CD4-positive, alpha-beta T cell treated with Interleukin-4 for 4 hours (primary cell): ENCODE results near the gene RPLP2.

Source experiments
- DNase-seq: peaks from one replicate; pipeline ENCODE4 v3.0.0-alpha.2; 2020

RPLP2 gene

DNA sequence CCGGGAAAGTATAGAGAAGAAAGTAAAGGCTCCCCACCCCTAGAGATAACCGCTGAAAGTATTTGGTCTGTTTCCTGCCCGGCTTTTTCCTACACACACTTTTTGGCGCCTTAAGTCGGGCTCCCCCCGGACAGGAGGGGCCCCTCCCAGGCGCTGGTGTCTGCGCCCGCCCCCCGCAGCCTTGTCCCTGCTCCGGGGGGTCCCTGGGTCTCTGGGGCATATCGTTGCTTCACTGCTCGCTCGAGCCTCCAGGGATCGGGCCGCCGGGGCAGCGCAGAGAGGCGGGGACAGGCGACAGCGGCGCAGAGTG, 17.0 kb downstream of the RPLP2 start:
- no peak for DNase-seq

DNA sequence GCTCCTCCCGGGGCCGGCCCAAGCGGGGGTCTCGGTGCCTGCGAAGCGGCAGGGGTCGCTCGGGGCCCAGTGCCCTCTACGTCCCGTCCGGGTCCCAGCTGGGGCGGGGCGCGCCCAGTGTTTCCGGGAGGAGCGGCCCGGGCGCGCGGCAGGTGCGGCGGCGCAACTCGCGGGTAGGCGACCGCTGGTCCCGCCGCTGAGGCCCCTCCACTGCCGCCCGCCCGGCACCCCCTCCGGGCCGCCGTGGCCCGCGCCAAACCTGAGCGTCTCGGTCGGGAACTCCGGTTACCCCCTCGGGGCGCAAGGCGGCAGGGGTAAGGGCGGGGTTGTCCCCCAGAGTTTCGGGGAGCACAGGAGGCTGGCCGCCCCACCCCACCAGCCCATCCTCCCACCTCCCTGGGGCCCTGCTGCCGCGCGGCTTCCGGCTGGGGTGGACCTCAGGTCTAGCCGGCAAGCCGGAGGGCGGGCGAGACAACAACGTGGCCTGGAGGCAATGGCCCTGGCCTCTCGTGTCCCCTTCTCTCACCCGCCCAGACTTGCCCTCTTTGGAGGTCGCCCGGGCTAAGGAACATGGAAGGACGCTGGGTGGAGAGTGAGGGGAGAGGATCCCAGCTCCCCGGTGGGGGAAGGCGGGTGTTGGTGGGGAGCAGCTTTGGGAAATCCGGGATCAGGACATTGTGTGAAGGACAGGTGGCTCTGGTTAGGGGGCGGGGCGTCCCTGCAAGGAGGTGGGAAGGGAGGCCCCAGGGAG, 17.6 kb downstream of the RPLP2 start:
- DNase-seq, result no peak

DNA sequence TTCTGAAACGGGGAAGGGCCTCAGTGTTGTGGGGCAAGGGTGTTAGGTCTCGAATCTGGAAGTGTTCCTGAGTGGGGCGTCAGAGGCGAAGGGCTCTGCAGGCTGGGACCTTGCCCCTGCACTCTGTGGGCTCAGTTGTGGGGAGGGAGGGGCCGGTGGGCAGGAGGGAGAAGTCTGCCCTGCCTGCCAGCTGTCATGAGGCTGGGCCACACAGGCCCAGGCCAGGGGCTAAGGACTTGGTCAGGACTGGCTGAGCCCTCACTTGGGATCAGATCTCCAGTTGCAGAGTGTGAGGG, 18.1 kb downstream of the RPLP2 start, which contains the start of gene CRACR2B:
Gene CRACR2B, plus strand, starts transcription at position 23 of the 296 bp plus-strand sequence. CDS start 689 bp downstream, outside the sequence.
- DNase-seq, result no peak

DNA sequence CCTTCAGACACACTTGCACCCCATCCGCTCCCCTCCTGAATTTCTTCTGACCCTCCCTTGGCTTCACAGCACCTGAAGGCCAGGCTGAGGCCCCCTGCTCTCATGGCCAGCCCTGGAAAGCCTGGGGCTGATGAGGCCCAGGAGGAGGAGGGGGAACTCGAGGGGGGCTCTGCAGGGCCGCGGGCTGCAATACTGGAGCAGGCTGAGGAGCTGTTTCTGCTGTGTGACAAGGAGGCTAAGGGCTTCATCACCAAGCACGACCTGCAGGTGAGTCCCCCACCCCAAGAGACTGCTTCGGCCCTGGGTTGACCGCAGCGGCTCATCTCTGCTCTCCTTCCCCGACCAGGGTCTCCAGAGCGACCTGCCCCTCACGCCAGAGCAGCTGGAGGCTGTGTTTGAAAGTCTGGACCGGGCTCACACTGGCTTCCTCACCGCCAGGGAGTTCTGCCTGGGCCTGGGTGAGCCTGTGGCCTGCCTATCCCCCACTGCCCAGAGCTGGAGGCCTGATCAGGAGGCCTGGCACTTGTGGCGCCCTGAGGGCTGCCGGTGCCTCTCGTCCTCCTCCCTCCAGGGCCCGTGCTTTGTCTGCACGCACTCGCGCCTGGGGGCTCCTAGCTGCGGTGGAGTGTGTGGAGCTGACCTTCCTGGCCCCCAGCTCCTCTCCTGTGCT, 18.9 kb downstream of the RPLP2 start:
- DNase-seq, result no peak

DNA sequence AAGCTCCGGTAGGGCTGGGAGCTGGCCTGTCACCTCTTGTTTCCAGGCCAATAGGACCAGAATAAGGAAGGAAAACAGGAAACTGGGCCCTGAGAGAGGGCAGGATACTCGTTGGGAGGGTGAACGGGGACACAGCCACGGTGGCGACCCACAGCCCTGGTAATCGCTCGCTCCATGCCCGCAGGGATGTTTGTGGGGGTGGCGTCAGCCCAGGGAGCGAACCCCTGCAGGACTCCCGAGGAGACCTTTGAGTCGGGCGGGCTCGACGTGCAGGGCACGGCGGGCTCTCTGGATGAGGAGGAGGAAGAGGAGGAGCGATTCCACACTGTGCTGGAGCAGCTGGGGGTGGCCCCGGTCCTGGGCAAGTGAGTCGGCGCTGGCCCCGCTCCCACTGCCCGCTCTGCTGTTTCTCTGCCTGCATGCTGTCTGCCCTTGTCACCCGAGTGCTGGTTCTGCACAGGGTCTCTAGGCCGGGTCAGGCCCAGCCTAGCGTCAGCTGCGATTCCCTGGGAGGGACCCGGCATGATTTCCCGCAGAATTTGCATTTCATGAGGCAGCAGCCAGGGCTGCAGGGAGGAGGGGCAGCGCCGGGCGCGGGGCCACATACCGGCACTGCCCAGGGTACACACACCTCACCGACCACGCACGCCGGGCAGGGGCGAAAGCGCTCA, 19.5 kb downstream of the RPLP2 start:
- DNase-seq, result no peak

DNA sequence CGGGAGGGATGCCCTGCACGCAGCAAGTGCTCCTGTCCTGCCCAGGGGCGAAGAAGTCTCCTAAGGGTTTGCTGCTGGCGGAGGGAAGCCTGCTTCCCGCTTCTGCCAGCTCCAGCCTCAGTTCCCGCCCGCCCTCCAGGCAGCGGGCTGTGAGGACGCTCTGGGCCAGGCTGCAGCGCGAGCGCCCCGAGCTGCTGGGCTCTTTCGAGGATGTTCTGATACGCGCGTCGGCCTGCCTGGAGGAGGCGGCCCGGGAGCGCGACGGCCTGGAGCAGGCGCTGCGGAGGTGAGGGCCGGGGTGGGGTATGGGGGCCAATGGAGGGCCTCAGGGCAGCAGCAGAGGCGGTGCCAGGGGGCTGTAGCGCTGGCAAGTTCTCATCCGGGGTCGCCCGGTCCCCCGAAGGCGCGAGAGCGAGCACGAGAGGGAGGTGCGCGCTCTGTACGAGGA, 20.1 kb downstream of the RPLP2 start:
- DNase-seq, result no peak

DNA sequence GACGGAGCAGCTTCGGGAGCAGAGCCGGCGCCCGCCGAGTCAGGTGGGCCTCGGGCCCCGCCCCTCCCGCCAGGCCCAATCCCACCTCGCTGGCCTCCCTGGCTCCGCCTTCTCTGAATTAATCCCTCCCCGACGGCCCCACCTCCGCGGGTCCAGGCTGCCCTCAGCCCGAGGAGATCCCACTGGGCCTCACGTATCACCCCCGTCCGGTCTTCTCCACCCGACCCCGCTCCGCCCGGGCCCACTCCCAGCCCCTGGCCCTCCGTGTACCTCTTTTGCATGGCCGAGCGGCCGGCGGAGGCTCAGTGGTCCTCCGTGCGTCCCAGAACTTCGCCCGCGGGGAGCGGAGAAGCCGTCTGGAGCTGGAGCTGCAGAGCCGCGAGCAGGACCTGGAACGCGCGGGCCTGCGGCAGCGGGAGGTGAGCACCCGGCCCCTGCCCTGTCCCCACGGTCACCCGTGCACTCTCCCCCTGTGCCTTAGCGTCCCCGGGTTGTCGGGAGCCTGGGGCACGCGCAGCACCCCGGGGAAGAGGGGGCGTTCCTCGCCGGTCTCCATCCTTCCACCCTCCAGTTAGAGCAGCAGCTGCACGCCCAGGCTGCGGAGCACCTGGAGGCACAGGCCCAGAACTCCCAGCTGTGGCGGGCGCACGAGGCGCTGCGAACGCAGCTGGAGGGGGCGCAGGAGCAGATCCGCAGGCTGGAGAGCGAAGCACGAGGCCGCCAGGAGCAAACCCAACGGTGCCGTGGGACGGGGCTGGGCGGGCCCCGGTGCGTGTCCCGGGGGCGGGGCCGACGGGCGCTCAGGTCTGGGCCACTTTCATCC, 20.7 kb downstream of the RPLP2 start:
- DNase-seq, result peak; percentile 47

DNA sequence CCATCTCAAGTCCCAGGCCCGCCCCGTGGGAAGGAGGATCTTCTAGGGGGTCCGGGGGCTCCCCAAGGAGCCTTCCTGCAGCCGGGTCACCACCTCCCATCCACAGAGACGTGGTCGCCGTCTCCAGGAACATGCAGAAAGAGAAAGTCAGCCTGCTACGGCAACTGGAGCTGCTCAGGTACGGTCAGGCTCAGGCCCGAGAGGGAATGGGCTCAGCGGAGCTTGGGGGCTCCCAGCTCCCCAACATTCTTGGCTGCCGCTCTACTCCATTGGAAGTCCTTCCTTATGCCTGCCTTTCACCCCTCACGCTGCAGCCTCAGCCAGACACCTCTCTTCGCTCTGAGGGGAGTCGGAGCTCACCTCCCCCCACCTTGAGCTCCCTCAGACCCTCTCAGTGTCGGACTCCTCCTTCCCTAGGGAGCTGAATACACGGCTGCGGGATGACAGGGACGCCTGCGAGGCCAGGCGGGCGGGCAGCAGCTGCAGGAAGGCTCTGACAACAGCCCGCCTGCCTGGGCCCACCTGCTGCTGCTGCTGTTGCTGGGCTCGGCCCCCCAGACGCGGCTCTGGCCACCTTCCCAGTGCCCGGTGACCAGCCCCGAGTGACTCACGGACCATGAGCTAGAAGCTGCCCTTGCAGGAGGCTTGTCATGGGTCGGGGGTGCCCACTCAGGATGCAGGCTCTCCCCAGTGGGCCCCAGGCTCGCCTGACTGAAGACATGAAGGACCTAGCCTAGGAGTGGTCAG, 21.5 kb downstream of the RPLP2 start:
- no peak for DNase-seq

DNA sequence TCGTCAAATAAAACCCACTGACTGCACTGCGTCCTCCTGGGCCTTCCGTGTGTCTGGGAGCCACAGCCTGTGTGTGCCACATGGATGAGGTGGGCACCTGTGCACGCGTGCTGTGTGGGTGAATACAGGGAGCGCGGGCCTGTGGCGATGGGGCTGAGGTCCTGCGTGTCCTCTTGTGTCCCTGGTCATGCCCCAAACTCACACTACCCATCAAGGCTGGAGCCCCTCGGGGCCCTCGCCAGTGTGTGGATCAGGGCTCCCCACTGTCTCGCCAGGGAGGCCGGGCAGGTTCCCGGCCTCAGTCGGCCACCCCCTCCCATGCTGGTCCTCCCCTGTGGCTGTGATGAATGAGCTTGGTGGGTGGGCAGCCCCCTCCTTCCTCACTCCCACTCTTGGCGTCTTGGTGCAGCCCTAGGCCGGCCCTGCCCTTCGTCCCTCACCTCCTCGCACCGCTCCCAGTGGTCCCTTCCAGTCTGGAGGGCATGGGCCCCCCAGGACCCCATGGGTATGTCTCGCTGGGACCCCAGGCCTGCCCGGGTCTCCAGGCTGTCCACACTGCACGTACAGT, 22.3 kb downstream of the RPLP2 start:
- DNase-seq, result no peak

DNA sequence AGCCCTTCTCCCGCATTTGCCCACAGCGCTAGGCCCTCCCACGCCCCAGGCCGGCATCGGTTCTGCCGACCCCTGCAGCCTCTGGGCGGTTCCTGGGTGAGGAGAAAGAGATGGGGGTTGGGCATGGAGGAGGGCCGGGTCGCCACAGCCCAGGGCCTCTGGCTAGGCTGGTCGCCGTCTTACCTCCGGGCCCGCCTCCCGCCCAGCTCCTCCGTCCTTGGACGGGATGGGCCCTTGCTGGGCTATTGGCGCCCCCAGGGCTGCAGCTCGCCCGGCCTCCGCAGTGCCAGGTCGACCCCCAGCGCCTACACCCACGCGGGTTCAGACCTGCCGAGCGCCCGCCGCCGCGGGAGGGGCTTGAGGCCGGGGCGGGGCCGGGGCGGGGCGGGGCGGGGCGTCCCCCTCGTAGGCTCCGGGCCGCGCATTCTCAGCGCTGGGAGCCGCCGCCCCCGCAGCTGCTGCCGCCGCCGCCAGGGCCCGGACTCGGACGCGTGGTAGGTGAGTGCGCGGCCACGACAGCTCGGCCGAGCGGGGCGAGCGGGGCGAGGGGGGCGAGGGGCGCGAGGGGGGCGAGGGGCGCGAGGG, 22.9 kb downstream of the RPLP2 start, which contains the start of gene CD151:
Gene CD151, plus strand, starts transcription at position 424 of the 585 bp plus-strand sequence. CDS start 3,118 bp downstream, outside the sequence.
- no peak for DNase-seq

DNA sequence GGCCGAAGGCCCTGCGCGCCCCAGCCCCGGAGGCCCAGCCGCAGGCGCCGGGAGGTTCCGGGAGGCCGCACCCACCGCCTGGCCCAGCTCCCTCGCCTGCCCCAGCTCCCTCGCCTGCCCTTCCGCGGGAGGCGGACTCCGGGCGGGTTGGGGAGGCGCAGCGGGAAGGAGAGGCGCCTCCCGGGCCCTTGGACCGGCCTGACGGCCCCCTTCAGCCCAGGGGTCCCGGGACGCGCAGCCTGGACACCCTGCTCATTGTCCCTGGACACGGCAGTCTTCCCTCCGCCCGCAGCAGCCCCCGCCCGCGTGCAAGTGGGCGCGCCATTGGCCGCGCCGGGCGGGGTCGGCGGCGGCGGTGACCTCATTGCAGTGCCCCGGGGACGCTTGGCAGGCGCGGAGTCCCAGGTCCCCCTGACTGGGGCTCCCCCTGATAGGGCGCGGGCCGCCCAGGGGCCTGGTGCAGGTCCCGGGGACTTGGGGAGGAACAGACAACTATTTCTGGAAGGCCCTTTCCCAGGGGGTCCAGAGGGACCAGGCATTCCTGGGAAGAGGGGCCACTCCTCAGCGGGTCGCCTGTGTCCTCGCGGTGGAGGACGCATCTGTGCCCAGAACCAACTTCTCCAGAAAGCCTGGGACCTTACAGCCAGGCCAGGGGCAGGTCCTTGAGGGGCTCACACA, 23.5 kb downstream of the RPLP2 start:
- no peak for DNase-seq

DNA sequence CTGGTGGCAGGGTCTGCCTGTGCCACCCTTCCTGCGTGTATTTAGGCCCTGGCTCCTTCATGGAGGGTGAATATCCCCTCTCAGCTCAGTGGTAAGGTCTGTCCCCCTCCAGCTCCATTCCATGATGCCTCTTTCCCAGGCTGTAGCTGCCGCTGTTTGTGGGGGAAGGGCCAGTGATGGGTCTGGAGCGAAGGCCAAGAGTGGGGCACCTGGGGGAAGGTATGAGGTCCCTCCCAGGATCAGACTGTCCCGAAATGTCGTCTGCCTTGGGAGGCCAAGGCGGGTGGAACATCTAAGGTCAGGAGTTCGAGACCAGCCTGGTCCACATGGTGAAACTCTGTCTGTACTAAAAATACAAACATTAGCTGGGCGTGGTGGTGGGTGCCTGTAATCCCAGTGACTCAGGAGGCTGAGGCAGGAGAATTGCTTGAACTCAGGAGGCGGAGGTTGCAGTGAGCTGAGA, 24.1 kb downstream of the RPLP2 start:
- DNase-seq, result no peak

DNA sequence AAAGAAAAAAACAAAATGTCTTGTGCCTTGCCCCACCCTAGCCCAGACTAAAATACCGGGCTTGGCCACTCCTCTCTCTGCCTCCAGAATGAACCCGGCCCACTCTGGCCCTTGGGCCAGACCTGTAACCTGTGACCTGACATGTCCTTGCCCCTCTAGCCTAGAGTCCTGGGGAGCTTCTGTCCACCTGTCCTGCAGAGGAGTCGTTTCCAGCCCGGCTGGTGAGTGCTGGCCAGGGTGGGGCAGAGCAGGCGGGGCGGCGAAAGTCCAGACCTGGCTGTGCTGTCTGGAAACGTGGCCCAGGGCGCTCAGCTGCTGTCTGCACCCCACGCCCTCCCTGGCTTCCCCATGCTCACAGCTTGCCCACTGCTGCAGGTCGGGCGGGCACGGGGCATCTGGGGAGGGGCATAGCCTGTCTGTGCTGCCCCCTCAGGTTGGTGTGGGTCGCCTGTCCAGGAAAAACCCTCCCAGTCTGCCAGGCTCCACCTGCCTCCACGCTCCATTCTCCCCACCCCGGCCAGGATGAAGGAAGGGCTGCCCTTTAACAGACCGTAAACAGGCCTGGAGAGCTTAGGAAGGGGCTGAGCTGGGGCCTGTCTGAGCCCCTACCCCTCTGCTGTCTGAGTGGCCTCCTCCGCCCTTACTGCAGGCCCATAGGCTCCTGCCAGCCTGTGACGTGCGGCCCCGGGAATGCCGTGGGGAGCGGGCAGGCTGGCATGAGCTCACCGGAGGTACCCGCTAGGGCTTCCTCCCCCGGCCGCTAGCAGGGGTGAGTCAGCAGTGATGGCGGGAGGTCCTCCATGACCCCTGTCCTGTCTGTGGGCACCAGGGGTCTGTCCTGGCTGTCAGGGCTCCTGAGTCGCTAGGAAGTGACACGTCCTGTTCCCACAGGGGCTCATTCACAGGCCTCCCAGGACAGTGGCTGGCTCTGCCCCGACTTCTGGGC, 24.9 kb downstream of the RPLP2 start:
- DNase-seq, result no peak

DNA sequence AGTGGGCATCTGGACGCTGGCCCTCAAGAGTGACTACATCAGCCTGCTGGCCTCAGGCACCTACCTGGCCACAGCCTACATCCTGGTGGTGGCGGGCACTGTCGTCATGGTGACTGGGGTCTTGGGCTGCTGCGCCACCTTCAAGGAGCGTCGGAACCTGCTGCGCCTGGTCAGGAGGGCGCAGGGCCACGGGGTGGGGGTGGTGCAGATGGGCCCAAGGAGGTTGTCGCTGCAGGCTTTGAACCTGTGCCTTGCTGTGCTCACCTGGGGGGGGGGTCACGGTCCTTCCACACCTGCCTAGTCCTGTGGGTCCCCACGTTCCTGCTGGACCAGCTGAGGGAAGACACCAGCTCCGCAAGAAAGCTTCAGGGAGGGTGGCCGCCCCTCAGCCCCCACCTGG, 26.5 kb downstream of the RPLP2 start:
- DNase-seq, result no peak

DNA sequence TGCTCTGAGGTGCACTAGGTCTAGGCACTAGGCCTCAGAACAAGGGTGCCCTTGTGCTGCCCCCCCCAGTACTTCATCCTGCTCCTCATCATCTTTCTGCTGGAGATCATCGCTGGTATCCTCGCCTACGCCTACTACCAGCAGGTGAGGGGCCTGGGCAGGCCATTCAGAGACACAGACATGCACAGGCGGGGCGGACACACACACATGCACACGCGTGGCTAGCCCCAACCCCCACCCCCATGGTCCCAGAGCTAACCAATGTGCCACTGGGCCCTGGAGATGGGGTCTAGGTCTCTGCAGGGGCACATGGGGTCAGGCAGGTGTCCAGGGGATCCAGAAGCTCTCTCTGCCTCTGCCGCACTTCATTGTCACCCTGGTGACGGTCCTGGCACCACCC, 26.9 kb downstream of the RPLP2 start:
- no peak for DNase-seq

DNA sequence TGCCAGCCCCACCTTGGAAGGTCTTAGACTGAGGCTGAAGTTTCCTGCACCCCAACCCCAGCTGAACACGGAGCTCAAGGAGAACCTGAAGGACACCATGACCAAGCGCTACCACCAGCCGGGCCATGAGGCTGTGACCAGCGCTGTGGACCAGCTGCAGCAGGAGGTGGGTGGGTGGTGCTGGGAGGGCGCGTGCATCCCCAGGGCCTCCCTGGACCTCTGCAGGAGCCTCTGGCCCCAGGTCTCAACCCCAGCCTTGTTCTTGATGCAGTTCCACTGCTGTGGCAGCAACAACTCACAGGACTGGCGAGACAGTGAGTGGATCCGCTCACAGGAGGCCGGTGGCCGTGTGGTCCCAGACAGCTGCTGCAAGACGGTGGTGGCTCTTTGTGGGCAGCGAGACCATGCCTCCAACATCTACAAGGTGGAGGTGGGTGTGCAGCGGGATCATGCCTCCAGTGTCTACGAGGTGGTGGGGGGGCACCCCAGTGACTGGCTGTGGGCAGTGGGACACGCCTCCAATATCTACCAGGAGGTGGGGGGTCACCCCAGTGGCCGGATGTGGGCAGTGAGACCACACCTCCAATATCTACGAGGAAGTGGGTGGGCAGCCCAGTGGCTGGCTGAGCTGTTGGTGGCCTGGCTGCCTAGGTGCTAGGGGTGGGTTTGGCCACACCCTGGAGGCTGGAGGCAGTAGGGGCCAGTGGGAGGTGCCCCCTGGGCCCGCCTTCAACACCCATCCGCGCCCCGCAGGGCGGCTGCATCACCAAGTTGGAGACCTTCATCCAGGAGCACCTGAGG, 27.6 kb downstream of the RPLP2 start:
- DNase-seq, result no peak

DNA sequence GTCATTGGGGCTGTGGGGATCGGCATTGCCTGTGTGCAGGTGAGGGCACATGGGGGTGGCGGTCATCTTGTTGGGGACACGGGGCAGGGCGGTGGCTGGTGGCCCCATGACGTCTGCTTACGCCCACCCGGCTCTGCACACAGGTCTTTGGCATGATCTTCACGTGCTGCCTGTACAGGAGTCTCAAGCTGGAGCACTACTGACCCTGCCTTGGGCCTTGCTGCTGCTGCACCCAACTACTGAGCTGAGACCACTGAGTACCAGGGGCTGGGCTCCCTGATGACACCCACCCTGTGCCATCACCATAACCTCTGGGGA, 28.2 kb downstream of the RPLP2 start:
- no peak for DNase-seq

DNA sequence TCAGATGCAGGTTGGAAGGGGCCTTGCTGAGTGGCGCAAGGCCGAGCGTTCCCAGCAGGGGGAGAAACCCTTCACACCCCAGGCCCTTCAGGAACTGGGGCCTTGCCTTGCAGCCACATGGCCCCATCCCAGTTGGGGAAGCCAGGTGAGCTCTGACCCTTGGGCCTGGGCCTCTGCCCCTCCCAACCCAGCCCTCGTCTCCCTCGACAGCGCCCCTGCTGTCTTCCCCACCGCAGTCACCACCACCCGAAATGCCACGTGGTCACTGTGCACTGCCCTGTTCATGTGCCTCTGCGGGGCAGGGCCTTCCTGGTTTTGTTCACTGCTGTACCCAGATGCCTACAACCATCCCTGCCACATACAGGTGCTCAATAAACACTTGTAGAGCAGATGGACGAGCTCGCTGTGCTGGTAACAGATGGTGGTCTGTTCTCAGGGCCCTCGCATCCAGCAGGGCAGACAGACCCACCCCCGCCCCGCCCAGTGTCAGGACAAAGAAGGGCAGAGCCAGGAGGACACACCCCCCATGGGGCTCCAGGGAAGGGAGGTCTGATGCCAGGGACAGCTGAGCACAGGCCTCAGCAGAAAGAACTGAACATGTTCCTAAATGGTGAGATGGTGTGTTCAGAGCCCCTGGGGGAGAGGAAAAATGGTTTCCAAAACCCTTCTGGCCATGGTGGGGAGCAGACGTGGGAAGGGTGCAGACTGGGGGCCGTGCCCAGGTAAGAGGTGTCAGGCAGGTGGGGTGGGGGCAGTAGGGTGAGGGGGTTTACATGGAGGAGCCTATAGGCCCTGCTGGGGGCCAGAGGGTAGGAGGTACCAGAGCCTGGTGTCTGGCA, 28.9 kb downstream of the RPLP2 start:
- DNase-seq, result no peak
